ENCODE results near the gene EARS2.
"Not testable (repeated sequence)": the region's sequence is repeated elsewhere in the genome, so short reads cannot be mapped to it uniquely, and the experiment has no call there.

EARS2 gene

GRCh38 chr16:23505671-23506605 is 51.2 kb downstream of the EARS2 start:
- DNase-seq (ENCODE audit: low read depth in 2 of 2, low spot score in 1 of 2): no peak

- no peak for DNase-seq (ENCODE audit: low read depth in 2 of 2, low spot score in 1 of 2)
Measured at GRCh38 chr16:23505180-23505665, 51.9 kb downstream of the EARS2 start.

GRCh38 chr16:23504453-23505179 is 52.5 kb downstream of the EARS2 start:
- DNase-seq (ENCODE audit: low read depth in 2 of 2, low spot score in 1 of 2): peak; percentile 41 to 49

GRCh38 chr16:23504076-23504452 is 53.1 kb downstream of the EARS2 start:
- no peak for DNase-seq (ENCODE audit: low read depth in 2 of 2, low spot score in 1 of 2)

GRCh38 chr16:23502466-23502865 is 54.7 kb downstream of the EARS2 start:
- DNase-seq (ENCODE audit: low read depth in 2 of 2, low spot score in 1 of 2): no peak

- DNase-seq (ENCODE audit: low read depth in 2 of 2, low spot score in 1 of 2): no peak
Measured at GRCh38 chr16:23501291-23501690, 55.9 kb downstream of the EARS2 start.

- DNase-seq (ENCODE audit: low read depth in 2 of 2, low spot score in 1 of 2): no peak
Measured at GRCh38 chr16:23500862-23501225, 56.3 kb downstream of the EARS2 start.

- DNase-seq (ENCODE audit: low read depth in 2 of 2, low spot score in 1 of 2): no peak
Measured at GRCh38 chr16:23500212-23500861, 56.8 kb downstream of the EARS2 start.

- DNase-seq (ENCODE audit: low read depth in 2 of 2, low spot score in 1 of 2): no peak
Measured at GRCh38 chr16:23499801-23500200, 57.3 kb downstream of the EARS2 start.

GRCh38 chr16:23498863-23499262 is 58.3 kb downstream of the EARS2 start:
- no peak for DNase-seq (ENCODE audit: low read depth in 2 of 2, low spot score in 1 of 2)

GRCh38 chr16:23497543-23497868 is 59.6 kb downstream of the EARS2 start:
- DNase-seq (ENCODE audit: low read depth in 2 of 2, low spot score in 1 of 2): no peak

- no peak for DNase-seq (ENCODE audit: low read depth in 2 of 2, low spot score in 1 of 2)
Measured at GRCh38 chr16:23496821-23497542, 60.2 kb downstream of the EARS2 start.

- DNase-seq (ENCODE audit: low read depth in 2 of 2, low spot score in 1 of 2): no peak
Measured at GRCh38 chr16:23495671-23496070, 61.5 kb downstream of the EARS2 start.

- DNase-seq (ENCODE audit: low read depth in 2 of 2, low spot score in 1 of 2): no peak
Measured at GRCh38 chr16:23494188-23494587, 63.0 kb downstream of the EARS2 start.

- no peak for DNase-seq (ENCODE audit: low read depth in 2 of 2, low spot score in 1 of 2)
Measured at GRCh38 chr16:23491490-23492391, 65.4 kb downstream of the EARS2 start.

GRCh38 chr16:23486480-23486879 is 70.7 kb downstream of the EARS2 start:
- no peak for DNase-seq (ENCODE audit: low read depth in 2 of 2, low spot score in 1 of 2)

GRCh38 chr16:23485841-23486240 is 71.3 kb downstream of the EARS2 start:
- no peak for DNase-seq (ENCODE audit: low read depth in 2 of 2, low spot score in 1 of 2)

GRCh38 chr16:23485257-23485614 is 71.9 kb downstream of the EARS2 start:
- no peak for DNase-seq (ENCODE audit: low read depth in 2 of 2, low spot score in 1 of 2)

GRCh38 chr16:23484510-23485256 is 72.5 kb downstream of the EARS2 start:
- no peak for DNase-seq (ENCODE audit: low read depth in 2 of 2, low spot score in 1 of 2)

GRCh38 chr16:23483492-23483891 is 73.7 kb downstream of the EARS2 start:
- DNase-seq (ENCODE audit: low read depth in 2 of 2, low spot score in 1 of 2): not testable (repeated sequence)
